SK-N-MC (cell line): Measurements from ENCODE around the gene DNLZ.

Experiments used
- DNase-seq: peaks from one replicate; pipeline ENCODE4 v3.0.0-alpha.2; 2011; ENCODE audit warnings: low read depth, low spot score
- H3K27ac ChIP-seq: fragments of 200-600 bp; sonication (generic); 2 replicates; pipeline ENCODE4 v1.5.1; 2016; ENCODE audit warnings: mixed run types
- H3K36me3 ChIP-seq: fragments of 200-600 bp; sonication (generic); 2 replicates; pipeline ENCODE4 v1.6.1; 2017; ENCODE audit warnings: antibody characterized with exemption, low read length, mixed read lengths; ENCODE audit not compliant: insufficient read depth
- H3K4me3 ChIP-seq: fragments of 200-600 bp; sonication (generic); 2 replicates; pipeline ENCODE4 v1.5.1; 2016
- H3K9ac ChIP-seq: fragments of 200-600 bp; sonication (generic); 2 replicates; pipeline ENCODE4 v1.8.0; 2017; ENCODE audit warnings: mixed run types, mixed read lengths; ENCODE audit not compliant: insufficient read length
- H3K9me3 ChIP-seq: fragments of 200-600 bp; sonication (generic); 2 replicates; pipeline ENCODE4 v1.6.1; 2017; ENCODE audit warnings: low read depth, mild to moderate bottlenecking, antibody characterized with exemption, low read length, moderate library complexity, mixed read lengths
- EZH2 ChIP-seq: fragments of 200-600 bp; sonication (generic); IDR thresholded peaks from one replicate; pipeline ENCODE4 v1.6.1; 2017; ENCODE audit warnings: antibody characterized with exemption
- FOXP2 ChIP-seq: optimal IDR thresholded peaks from 2 replicates; pipeline ENCODE3; 2011; ENCODE audit warnings: mild to moderate bottlenecking, moderate library complexity; ENCODE audit not compliant: insufficient read depth; ENCODE audit errors: extremely low read length, control extremely low read depth
- POLR2AphosphoS5 ChIP-seq: IDR thresholded peaks from 2 replicates; pipeline ENCODE4 v1.6.1; 2012; ENCODE audit warnings: mild to moderate bottlenecking, low read depth, low read length, borderline replicate concordance

The DNLZ gene

DNA sequence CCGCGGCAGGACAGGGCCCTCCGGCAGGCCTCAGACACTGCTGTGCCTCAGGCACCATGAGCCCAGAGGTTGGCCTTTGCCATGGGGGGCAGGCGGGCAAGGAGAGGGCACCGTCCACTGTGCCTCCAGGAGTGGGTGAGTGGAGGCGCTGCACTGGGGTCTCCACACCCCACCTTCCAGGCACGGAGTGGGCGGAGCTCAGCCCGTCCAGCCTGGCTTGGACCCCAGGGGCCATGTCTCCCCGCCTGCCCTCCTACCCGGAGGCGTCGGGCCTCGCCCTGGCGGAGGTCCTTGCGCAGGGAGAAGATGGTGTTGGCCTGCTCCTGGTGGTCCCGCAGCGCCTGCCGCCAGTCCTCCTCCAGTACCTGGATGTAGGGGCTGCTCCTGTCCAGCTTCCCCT is 6.5 kb upstream of the DNLZ start:
- H3K9me3 ChIP-seq, result no peaks in the 10 kb centered on the region
- H3K4me3 ChIP-seq, result no peak overlapping the region
- H3K27ac ChIP-seq, result no peak overlapping the region
- H3K36me3 ChIP-seq, result no peaks in the 10 kb centered on the region
- no peak overlapping the region for H3K9ac ChIP-seq
- DNase-seq, result no peak
- TF ChIP-seq EZH2, result no peak
- no peak for TF ChIP-seq POLR2AphosphoS5
- TF ChIP-seq FOXP2, result no peak

GRCh38 chr9:136368190-136368589 is 4.6 kb upstream of the DNLZ start:
- no peak overlapping the region for H3K9ac ChIP-seq
- TF ChIP-seq POLR2AphosphoS5 (no peak), EZH2 (no peak), FOXP2 (no peak)
- no peaks in the 10 kb centered on the region for H3K36me3 ChIP-seq
- H3K4me3 ChIP-seq, result no peak overlapping the region
- no peak overlapping the region for H3K27ac ChIP-seq
- no peak for DNase-seq
- no peaks in the 10 kb centered on the region for H3K9me3 ChIP-seq

DNA sequence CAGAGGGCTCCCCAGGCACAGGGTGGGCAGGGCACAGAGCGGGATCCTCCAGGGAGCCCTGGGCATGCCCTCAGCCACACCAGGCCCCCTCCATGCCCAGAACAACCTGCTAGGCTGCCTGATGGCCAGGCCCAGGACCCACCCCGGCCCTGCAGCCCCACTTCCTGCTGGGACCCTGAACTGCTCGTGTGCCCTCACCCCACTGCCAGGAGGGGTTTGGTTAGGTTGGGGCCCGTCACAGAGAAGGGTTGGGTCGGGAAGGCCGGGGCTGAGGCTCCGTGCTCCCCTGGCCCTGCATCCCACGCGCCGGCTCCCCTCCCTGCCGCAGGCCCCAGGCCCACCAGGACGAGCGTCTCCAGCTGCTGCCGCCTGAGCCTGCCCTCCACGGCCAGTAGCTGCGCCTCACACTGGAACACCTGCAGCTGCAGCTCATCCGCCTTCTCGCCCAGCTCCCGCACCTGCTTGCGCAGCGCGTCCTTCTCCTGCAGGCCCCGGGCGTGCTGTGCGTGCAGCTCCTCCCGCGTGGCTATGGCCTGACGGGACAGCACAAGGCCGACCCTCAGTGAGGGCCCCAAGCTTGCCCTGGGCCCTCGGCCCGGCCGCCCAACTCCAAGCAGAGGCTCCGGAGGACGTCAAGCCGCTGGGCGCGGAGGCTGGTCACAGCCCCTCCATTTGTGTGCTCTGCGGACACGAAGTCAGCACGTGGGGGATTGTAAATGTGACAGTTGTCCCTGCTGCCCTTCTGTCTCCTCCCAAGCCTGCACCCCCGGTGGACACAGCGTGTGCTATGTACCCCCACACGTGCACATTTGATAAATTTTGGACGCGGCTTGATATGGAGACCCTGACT is 4.0 kb upstream of the DNLZ start:
- TF ChIP-seq FOXP2 (no peak), EZH2 (no peak), POLR2AphosphoS5 (no peak)
- Histone ChIP-seq H3K27ac (no peak overlapping the region), H3K9ac (no peak overlapping the region), H3K36me3 (no peaks in the 10 kb centered on the region), H3K4me3 (no peak overlapping the region), H3K9me3 (no peaks in the 10 kb centered on the region)
- no peak for DNase-seq

- Histone ChIP-seq H3K27ac (no peak overlapping the region), H3K9ac (no peak overlapping the region), H3K9me3 (no peaks in the 10 kb centered on the region), H3K36me3 (no peaks in the 10 kb centered on the region), H3K4me3 (no peak overlapping the region)
- no peak for TF ChIP-seq POLR2AphosphoS5
- no peak for TF ChIP-seq FOXP2
- TF ChIP-seq EZH2, result no peak
- no peak for DNase-seq
Measured at GRCh38 chr9:136366826-136367225, 3.3 kb upstream of the DNLZ start.

GRCh38 chr9:136365775-136366222 is 2.3 kb upstream of the DNLZ start:
- no peak overlapping the region for H3K27ac ChIP-seq
- no peak overlapping the region for H3K9ac ChIP-seq

GRCh38 chr9:136364942-136365774 is 1.6 kb upstream of the DNLZ start:
- no peak for TF ChIP-seq POLR2AphosphoS5
- TF ChIP-seq EZH2, result no peak
- no peak for TF ChIP-seq FOXP2
- no peak overlapping the region for H3K4me3 ChIP-seq
- H3K27ac ChIP-seq, result no peak overlapping the region
- H3K9ac ChIP-seq, result no peak overlapping the region
- H3K36me3 ChIP-seq, result no peaks in the 10 kb centered on the region
- no peak for DNase-seq
- H3K9me3 ChIP-seq, result no peaks in the 10 kb centered on the region

More at GRCh38 chr9:136365775-136366222, 2.3 kb upstream of the DNLZ start:
- no peak for DNase-seq
- Histone ChIP-seq H3K4me3 (no peak overlapping the region), H3K9me3 (no peaks in the 10 kb centered on the region), H3K36me3 (no peaks in the 10 kb centered on the region)
- TF ChIP-seq POLR2AphosphoS5, result no peak
- no peak for TF ChIP-seq FOXP2
- no peak for TF ChIP-seq EZH2

- no peak overlapping the region for H3K27ac ChIP-seq
Measured at GRCh38 chr9:136363949-136364748, 605 bp upstream of the DNLZ start.

More at GRCh38 chr9:136363949-136364748, 605 bp upstream of the DNLZ start:
- TF ChIP-seq FOXP2 (no peak), EZH2 (no peak), POLR2AphosphoS5 (no peak)
- H3K36me3 ChIP-seq, result no peaks in the 10 kb centered on the region
- no peaks in the 10 kb centered on the region for H3K9me3 ChIP-seq
- peak overlapping the region; percentile 41 for H3K9ac ChIP-seq
- peak overlapping the region; percentile 94 for H3K4me3 ChIP-seq
- no peak for DNase-seq
